Measurements from ENCODE around the gene CACNA1C.
"Not testable (repeated sequence)": the region's sequence is repeated elsewhere in the genome, so short reads cannot be mapped to it uniquely, and the experiment has no call there.

CACNA1C gene

DNA sequence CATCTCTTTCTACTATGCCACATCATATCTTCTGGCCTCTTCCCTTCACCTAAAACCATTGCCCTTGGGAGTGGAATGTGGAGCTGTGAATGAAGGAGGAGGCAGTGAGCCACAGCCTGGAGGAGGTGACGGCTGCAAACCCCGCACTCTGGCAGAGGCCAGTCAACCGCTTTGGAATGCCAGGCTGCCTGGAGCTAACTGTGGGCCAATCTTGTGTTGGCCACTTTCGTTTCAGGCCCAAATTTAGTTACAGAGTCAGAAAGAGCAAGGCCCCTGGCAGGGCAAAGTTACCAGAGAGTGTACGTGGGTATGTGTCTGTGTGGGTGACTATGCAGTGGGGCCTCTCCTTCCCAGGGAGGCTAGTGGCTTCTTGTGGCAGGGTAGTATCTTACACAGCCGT, 40.1 kb downstream of the CACNA1C start:
- Histone ChIP-seq H3K4me1 (ENCODE audit: control insufficient read depth in 1 of 2, insufficient read depth in 2 of 2, low read length in 2 of 2) (no peaks in the 10 kb centered on the region), H3K9ac (ENCODE audit: low read depth in 1 of 2, low read length in 2 of 2) (no peak overlapping the region), H3K4me3 (ENCODE audit: low read depth in 1 of 2, low read length in 2 of 2) (no peak overlapping the region), H3K27me3 (ENCODE audit: control insufficient read depth in 1 of 2, insufficient read depth in 2 of 2, low read length in 2 of 2) (peaks cover 0 to 4% of the 10 kb centered on the region in 2 donors), H3K27ac (ENCODE audit: low read depth, low read length) (no peak overlapping the region), H3K9me3 (ENCODE audit: control insufficient read depth in 1 of 2, low read length in 2 of 2) (no peaks in the 10 kb centered on the region), H3K36me3 (ENCODE audit: control insufficient read depth in 1 of 2, insufficient read depth in 2 of 2, low read length in 2 of 2) (no peaks in the 10 kb centered on the region)

- Histone ChIP-seq H3K9ac (ENCODE audit: low read depth in 1 of 2, low read length in 2 of 2) (no peak overlapping the region), H3K27me3 (ENCODE audit: control insufficient read depth in 1 of 2, insufficient read depth in 2 of 2, low read length in 2 of 2) (peaks cover 0 to 4% of the 10 kb centered on the region in 2 donors), H3K9me3 (ENCODE audit: control insufficient read depth in 1 of 2, low read length in 2 of 2) (no peaks in the 10 kb centered on the region), H3K4me3 (ENCODE audit: low read depth in 1 of 2, low read length in 2 of 2) (no peak overlapping the region), H3K4me1 (ENCODE audit: control insufficient read depth in 1 of 2, insufficient read depth in 2 of 2, low read length in 2 of 2) (no peaks in the 10 kb centered on the region), H3K27ac (ENCODE audit: low read depth, low read length) (no peak overlapping the region), H3K36me3 (ENCODE audit: control insufficient read depth in 1 of 2, insufficient read depth in 2 of 2, low read length in 2 of 2) (no peaks in the 10 kb centered on the region)
Observed at GRCh38 chr12:2094597-2094996, 41.8 kb downstream of the CACNA1C start.

- H3K27ac ChIP-seq (ENCODE audit: low read depth, low read length), result no peak overlapping the region
Observed at GRCh38 chr12:2095878-2096277, 43.1 kb downstream of the CACNA1C start.

GRCh38 chr12:2097617-2098016, 44.8 kb downstream of the CACNA1C start:
- no peak overlapping the region for H3K27ac ChIP-seq (ENCODE audit: low read depth, low read length)

More at GRCh38 chr12:2095878-2096277, 43.1 kb downstream of the CACNA1C start:
- H3K9ac ChIP-seq (ENCODE audit: low read depth in 1 of 2, low read length in 2 of 2), result no peak overlapping the region
- H3K4me1 ChIP-seq (ENCODE audit: control insufficient read depth in 1 of 2, insufficient read depth in 2 of 2, low read length in 2 of 2), result no peaks in the 10 kb centered on the region
- H3K4me3 ChIP-seq (ENCODE audit: low read depth in 1 of 2, low read length in 2 of 2), result no peak overlapping the region
- H3K36me3 ChIP-seq (ENCODE audit: control insufficient read depth in 1 of 2, insufficient read depth in 2 of 2, low read length in 2 of 2), result no peaks in the 10 kb centered on the region
- no peaks in the 10 kb centered on the region for H3K9me3 ChIP-seq (ENCODE audit: control insufficient read depth in 1 of 2, low read length in 2 of 2)
- peaks cover 0 to 4% of the 10 kb centered on the region in 2 donors for H3K27me3 ChIP-seq (ENCODE audit: control insufficient read depth in 1 of 2, insufficient read depth in 2 of 2, low read length in 2 of 2)

DNA sequence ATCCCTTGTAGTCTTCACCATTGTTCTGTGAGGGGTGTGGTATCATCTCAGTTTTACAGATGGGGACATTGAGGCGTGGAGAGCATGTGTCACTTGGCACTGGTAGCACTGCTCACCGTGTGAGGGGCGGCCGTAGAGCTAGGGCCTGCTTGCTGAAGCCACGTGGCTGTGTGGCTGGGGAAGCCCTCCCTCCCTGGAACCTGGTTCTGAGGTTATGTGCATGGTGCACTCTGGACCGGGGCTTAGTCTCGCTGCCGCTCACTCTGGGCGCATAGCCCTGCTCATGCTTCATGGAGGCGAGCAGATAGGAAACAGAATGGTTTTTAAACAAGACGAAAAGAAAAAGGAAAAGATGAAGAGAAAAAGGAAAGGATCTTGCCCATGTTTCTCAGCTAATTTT, 46.1 kb downstream of the CACNA1C start:
- H3K4me1 ChIP-seq (ENCODE audit: control insufficient read depth in 1 of 2, insufficient read depth in 2 of 2, low read length in 2 of 2), result no peaks in the 10 kb centered on the region

More at GRCh38 chr12:2097617-2098016, 44.8 kb downstream of the CACNA1C start:
- no peaks in the 10 kb centered on the region for H3K36me3 ChIP-seq (ENCODE audit: control insufficient read depth in 1 of 2, insufficient read depth in 2 of 2, low read length in 2 of 2)
- H3K9ac ChIP-seq (ENCODE audit: low read depth in 1 of 2, low read length in 2 of 2), result no peak overlapping the region
- H3K4me1 ChIP-seq (ENCODE audit: control insufficient read depth in 1 of 2, insufficient read depth in 2 of 2, low read length in 2 of 2), result no peaks in the 10 kb centered on the region
- H3K9me3 ChIP-seq (ENCODE audit: control insufficient read depth in 1 of 2, low read length in 2 of 2), result no peaks in the 10 kb centered on the region
- no peak overlapping the region for H3K4me3 ChIP-seq (ENCODE audit: low read depth in 1 of 2, low read length in 2 of 2)
- H3K27me3 ChIP-seq (ENCODE audit: control insufficient read depth in 1 of 2, insufficient read depth in 2 of 2, low read length in 2 of 2), result no peaks in the 10 kb centered on the region

GRCh38 chr12:2099595-2099994, 46.8 kb downstream of the CACNA1C start:
- Histone ChIP-seq H3K27me3 (ENCODE audit: control insufficient read depth in 1 of 2, insufficient read depth in 2 of 2, low read length in 2 of 2) (no peaks in the 10 kb centered on the region), H3K27ac (ENCODE audit: low read depth, low read length) (no peak overlapping the region), H3K36me3 (ENCODE audit: control insufficient read depth in 1 of 2, insufficient read depth in 2 of 2, low read length in 2 of 2) (no peaks in the 10 kb centered on the region), H3K9me3 (ENCODE audit: control insufficient read depth in 1 of 2, low read length in 2 of 2) (no peaks in the 10 kb centered on the region), H3K9ac (ENCODE audit: low read depth in 1 of 2, low read length in 2 of 2) (no peak overlapping the region), H3K4me3 (ENCODE audit: low read depth in 1 of 2, low read length in 2 of 2) (no peak overlapping the region), H3K4me1 (ENCODE audit: control insufficient read depth in 1 of 2, insufficient read depth in 2 of 2, low read length in 2 of 2) (no peaks in the 10 kb centered on the region)

More for the DNA sequence above, 46.1 kb downstream of the CACNA1C start:
- H3K27me3 ChIP-seq (ENCODE audit: control insufficient read depth in 1 of 2, insufficient read depth in 2 of 2, low read length in 2 of 2), result no peaks in the 10 kb centered on the region
- H3K9me3 ChIP-seq (ENCODE audit: control insufficient read depth in 1 of 2, low read length in 2 of 2), result no peaks in the 10 kb centered on the region
- H3K27ac ChIP-seq (ENCODE audit: low read depth, low read length), result no peak overlapping the region
- no peaks in the 10 kb centered on the region for H3K36me3 ChIP-seq (ENCODE audit: control insufficient read depth in 1 of 2, insufficient read depth in 2 of 2, low read length in 2 of 2)
- H3K9ac ChIP-seq (ENCODE audit: low read depth in 1 of 2, low read length in 2 of 2), result no peak overlapping the region
- H3K4me3 ChIP-seq (ENCODE audit: low read depth in 1 of 2, low read length in 2 of 2), result no peak overlapping the region

GRCh38 chr12:2101359-2101758, 48.6 kb downstream of the CACNA1C start:
- Histone ChIP-seq H3K9me3 (ENCODE audit: control insufficient read depth in 1 of 2, low read length in 2 of 2) (no peaks in the 10 kb centered on the region), H3K4me1 (ENCODE audit: control insufficient read depth in 1 of 2, insufficient read depth in 2 of 2, low read length in 2 of 2) (no peaks in the 10 kb centered on the region), H3K4me3 (ENCODE audit: low read depth in 1 of 2, low read length in 2 of 2) (no peak overlapping the region), H3K9ac (ENCODE audit: low read depth in 1 of 2, low read length in 2 of 2) (no peak overlapping the region), H3K27me3 (ENCODE audit: control insufficient read depth in 1 of 2, insufficient read depth in 2 of 2, low read length in 2 of 2) (no peaks in the 10 kb centered on the region), H3K27ac (ENCODE audit: low read depth, low read length) (no peak overlapping the region), H3K36me3 (ENCODE audit: control insufficient read depth in 1 of 2, insufficient read depth in 2 of 2, low read length in 2 of 2) (no peaks in the 10 kb centered on the region)

GRCh38 chr12:2101771-2102170, 49.0 kb downstream of the CACNA1C start:
- Histone ChIP-seq H3K4me3 (ENCODE audit: low read depth in 1 of 2, low read length in 2 of 2) (no peak overlapping the region), H3K27ac (ENCODE audit: low read depth, low read length) (no peak overlapping the region), H3K27me3 (ENCODE audit: control insufficient read depth in 1 of 2, insufficient read depth in 2 of 2, low read length in 2 of 2) (no peaks in the 10 kb centered on the region), H3K9ac (ENCODE audit: low read depth in 1 of 2, low read length in 2 of 2) (no peak overlapping the region), H3K4me1 (ENCODE audit: control insufficient read depth in 1 of 2, insufficient read depth in 2 of 2, low read length in 2 of 2) (no peaks in the 10 kb centered on the region), H3K9me3 (ENCODE audit: control insufficient read depth in 1 of 2, low read length in 2 of 2) (no peaks in the 10 kb centered on the region), H3K36me3 (ENCODE audit: control insufficient read depth in 1 of 2, insufficient read depth in 2 of 2, low read length in 2 of 2) (no peaks in the 10 kb centered on the region)

- H3K36me3 ChIP-seq (ENCODE audit: control insufficient read depth in 1 of 2, insufficient read depth in 2 of 2, low read length in 2 of 2); H3K27me3 ChIP-seq (ENCODE audit: control insufficient read depth in 1 of 2, insufficient read depth in 2 of 2, low read length in 2 of 2); H3K4me3 ChIP-seq (ENCODE audit: low read depth in 1 of 2, low read length in 2 of 2); H3K27ac ChIP-seq (ENCODE audit: low read depth, low read length); H3K4me1 ChIP-seq (ENCODE audit: control insufficient read depth in 1 of 2, insufficient read depth in 2 of 2, low read length in 2 of 2); H3K9me3 ChIP-seq (ENCODE audit: control insufficient read depth in 1 of 2, low read length in 2 of 2); H3K9ac ChIP-seq (ENCODE audit: low read depth in 1 of 2, low read length in 2 of 2): not testable (repeated sequence)
Observed at GRCh38 chr12:2102736-2103135, 49.9 kb downstream of the CACNA1C start.

DNA sequence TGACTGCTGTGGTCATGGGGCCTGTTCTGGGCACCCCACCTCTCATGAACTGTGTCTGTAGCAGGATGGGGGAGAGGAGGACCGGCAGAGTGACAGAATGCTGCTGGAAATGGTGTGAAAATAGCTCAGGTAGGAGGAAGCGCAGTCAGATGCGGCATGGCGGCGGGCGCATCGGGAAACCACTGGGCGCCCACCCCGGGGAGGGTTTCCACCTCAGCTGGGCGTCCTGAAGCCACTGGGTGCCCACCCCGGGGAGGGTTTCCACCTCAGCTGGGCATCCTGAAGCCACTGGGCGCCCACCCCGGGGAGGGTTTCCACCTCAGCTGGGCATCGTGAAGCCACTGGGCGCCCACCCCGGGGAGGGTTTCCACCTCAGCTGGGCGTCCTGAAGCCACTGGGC, 52.6 kb downstream of the CACNA1C start:
- H3K4me1 ChIP-seq (ENCODE audit: control insufficient read depth in 1 of 2, insufficient read depth in 2 of 2, low read length in 2 of 2); H3K4me3 ChIP-seq (ENCODE audit: low read depth in 1 of 2, low read length in 2 of 2); H3K9ac ChIP-seq (ENCODE audit: low read depth in 1 of 2, low read length in 2 of 2); H3K36me3 ChIP-seq (ENCODE audit: control insufficient read depth in 1 of 2, insufficient read depth in 2 of 2, low read length in 2 of 2); H3K27ac ChIP-seq (ENCODE audit: low read depth, low read length); H3K9me3 ChIP-seq (ENCODE audit: control insufficient read depth in 1 of 2, low read length in 2 of 2); H3K27me3 ChIP-seq (ENCODE audit: control insufficient read depth in 1 of 2, insufficient read depth in 2 of 2, low read length in 2 of 2): not testable (repeated sequence)

DNA sequence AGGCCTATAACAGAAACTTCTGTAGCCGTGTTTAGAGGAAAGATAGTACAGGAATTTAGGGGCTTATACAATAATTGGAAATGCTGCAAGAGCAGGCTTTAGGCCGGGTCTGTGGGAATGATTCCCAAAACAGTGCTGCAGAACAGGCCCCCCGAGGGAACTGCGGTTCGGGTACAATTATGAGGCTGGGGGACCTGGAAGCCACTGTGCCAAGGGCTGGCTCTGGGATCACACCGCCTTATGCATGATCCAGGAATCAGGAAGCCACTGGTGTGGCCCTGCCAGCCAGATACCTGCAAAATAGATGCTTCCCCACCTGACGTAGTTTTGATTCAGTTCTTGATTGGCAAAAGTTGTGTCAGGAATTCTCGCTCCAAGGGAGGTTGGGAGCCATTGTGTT, 55.4 kb downstream of the CACNA1C start:
- Histone ChIP-seq H3K9me3 (ENCODE audit: control insufficient read depth in 1 of 2, low read length in 2 of 2) (no peaks in the 10 kb centered on the region), H3K4me1 (ENCODE audit: control insufficient read depth in 1 of 2, insufficient read depth in 2 of 2, low read length in 2 of 2) (no peaks in the 10 kb centered on the region), H3K27ac (ENCODE audit: low read depth, low read length) (no peak overlapping the region), H3K36me3 (ENCODE audit: control insufficient read depth in 1 of 2, insufficient read depth in 2 of 2, low read length in 2 of 2) (no peaks in the 10 kb centered on the region), H3K4me3 (ENCODE audit: low read depth in 1 of 2, low read length in 2 of 2) (no peak overlapping the region), H3K27me3 (ENCODE audit: control insufficient read depth in 1 of 2, insufficient read depth in 2 of 2, low read length in 2 of 2) (no peaks in the 10 kb centered on the region), H3K9ac (ENCODE audit: low read depth in 1 of 2, low read length in 2 of 2) (no peak overlapping the region)
